Kidney tubule cell (primary cell): Measurements from ENCODE around the gene CTIF.
A peak's percentile ranks its signal among the peaks of the same experiment; 100 is the strongest.

ENCODE experiments used
- DNase-seq: peaks from one replicate; pipeline ENCODE4 v3.0.0-alpha.2; 2018; ENCODE audit warnings: low spot score

Gene CTIF

DNA sequence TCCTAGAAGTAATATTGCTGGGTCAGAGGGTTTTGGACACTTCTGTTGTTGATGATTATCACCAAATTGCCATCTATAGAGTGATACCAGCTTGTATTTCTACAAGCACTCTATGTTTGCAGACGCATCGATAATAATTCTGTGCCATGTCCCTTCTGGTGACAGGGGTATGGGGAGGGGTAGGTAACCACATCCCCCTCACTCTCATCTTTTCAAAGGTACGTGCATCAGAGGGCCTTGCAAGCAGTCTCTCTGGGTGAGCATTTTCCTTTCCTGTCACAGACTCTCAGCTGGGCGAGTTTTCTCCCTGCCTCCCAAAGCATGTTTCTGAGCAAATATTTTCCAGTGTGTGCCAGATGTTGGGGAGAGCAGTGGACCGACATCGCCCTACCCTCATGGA is 314.0 kb downstream of the CTIF start:
- no peak for DNase-seq

DNA sequence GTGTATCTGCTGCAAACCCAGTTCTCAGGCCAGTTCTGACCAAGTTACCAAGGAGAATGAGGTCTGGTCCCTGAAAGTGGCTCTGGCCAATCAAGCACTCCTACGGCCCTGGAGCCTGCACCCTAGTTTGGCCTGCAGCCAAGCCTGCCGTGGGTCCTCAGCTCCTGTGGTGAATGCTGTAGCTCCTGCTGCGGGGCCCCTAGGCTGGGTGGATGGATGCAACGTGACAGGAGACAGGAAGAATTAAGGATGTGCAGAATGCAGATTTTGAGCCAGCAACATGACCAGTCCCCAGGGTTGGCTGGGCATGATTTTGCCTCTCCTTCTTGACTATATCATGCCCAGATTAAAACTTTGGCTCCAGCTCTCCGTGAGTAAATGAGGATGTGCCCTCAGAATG is 314.8 kb downstream of the CTIF start:
- no peak for DNase-seq

DNA sequence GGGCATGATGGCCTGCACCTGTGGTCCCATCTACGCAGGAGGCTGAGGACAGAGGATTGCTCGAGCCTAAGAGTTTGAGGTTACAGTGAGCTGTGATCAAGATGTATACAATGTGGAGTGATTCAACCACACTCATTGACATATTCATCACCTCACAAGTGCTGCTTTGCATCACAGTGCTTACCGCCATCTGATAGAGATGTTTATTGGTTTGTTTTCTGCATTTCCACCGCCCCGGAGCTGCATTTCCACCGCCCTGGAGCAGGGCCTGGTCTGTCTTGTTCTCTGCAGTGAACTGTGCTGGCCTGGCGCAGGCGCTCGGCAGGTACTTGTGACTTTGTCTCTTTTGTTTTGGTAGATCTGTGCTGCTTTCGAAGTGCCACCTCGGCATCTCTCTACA is 315.9 kb downstream of the CTIF start:
- no peak for DNase-seq

DNA sequence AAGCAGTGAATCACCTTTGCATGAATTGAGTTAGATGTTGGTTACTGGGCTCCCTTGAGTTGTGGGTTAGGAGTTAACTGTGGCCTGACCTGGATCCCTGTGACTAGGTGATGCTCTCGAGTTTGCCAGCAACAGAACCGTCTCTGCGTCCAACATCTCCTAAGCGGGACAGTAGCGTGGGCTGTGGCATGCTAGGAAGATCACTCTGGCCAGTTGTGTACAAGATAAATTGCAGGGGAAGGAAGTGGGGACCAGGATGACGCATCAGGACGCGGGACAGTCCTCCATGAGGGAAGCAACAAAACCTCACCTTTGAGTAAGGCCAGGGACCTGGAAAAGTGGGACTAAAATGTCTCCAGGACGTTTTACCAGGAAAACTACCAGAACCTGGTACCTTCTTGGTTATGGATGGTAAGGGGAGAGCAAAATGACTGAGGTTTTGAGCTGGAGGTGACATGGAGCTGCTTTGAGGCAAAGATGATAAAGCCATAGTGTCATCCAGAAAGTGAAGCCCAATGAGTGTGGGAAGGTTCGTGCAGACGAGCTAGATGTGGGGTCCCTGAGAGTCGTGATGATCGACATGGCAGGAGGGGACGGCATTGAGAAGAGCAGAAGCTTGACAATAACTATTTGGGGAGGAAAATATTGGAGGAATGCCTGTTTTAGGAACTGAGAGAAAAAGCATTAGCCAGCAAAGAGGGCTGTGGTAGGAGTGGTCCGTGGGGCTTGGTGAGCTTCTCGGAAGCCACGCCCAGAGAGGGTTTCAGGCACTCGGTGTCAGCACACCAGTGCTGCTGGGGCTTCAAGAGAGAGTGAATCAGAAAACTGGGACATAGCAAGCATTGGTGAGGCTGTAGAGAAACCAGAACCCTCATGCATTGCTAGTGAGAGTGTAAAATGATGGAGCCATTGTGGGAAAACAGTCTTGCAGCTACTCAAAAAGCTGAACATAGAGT is 316.9 kb downstream of the CTIF start:
- no peak for DNase-seq

DNA sequence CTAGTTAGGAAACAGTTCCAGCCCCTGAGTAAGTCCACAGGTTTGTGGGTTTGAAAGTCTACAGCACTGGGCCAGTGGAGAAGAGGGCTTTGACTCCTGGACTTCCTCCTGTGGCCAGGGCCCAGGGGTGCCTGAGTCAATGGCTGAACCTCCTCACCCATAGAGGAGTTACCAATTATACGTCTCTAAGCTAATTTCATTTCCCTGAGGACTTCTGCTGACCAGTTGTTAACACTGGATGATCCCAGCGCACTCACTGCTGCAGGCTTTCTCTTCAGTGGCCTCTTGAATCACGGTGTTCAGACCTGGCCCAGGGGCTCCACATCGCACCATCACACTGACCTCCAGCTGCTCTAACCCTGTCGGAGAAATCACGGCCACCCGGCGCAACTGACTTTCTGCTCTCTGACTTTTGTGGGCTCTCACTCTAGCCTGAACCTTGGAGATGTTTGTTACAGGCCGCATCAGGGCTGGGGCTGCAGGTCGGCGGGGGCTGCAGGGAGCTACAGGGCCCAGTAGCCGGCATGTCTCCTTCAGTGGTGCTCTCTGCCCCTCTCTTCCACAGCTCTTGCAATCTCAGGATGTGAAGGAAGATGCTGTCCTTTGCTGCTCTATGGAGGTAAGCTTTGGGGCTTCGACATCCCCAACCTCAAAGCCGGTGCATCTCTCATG is 318.3 kb downstream of the CTIF start:
- DNase-seq = no peak

DNA sequence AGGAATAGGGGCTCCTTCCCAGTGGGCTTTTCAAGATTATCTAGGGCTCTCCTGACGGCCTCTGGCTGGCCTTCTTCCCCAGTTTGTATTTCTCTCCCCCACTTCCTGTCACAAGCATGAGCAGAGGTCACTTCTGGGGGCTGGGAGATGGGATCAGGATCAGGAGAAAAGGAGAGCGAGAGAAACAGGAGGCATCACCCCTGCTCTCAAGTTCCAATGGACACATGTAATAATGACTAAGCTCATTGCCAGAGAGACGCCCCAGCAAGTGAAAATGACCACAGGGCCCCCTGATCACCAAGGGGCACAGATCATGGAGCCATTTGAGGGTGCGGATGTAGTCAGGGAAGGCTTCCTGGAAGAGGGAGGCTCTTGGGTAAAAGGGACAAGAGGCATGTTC is 319.8 kb downstream of the CTIF start:
- no peak for DNase-seq

DNA sequence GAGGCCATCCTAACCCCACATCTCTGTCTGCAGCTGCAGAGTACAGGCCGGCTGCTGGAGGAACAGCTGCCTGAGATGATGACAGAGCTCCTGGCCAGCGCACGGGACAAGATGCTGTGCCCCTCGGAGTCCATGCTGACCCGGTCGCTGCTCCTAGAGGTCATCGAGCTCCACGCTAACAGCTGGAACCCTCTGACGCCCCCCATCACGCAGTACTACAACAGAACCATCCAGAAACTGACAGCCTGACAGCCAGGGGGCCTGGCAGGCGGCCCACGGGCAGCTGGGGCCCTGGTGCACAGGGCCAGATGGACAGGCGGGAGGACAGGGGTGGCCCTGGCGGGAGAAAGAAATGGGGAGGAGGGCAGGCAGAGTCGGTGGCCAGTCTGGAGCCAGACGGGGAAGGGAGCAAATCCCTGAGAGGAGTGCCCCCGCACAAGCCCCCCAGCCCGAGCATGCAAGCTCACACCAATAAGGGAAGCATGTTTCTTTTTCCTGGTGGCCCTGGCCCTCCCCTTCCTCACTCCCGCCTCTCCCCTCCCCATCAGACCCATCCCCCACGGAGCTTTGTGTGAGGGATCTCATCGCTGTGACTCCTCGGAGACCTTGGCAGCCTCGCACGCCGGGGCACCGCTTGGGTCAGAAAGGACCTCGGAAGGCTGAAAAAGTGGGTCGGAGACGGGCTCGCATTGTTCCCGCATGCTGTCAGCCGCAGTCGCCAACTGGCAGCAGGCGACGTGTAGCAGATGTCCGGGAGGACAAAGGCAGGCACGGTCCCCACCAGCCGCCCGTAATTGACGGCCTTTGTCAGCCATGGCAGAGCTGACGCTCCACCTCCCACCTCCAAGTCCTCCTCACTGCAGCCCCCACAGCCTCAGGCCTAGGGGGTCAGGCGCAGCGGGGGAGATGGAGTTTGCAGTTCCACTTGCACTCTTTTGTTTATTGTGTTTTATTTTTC is 320.8 kb downstream of the CTIF start:
- no peak for DNase-seq

DNA sequence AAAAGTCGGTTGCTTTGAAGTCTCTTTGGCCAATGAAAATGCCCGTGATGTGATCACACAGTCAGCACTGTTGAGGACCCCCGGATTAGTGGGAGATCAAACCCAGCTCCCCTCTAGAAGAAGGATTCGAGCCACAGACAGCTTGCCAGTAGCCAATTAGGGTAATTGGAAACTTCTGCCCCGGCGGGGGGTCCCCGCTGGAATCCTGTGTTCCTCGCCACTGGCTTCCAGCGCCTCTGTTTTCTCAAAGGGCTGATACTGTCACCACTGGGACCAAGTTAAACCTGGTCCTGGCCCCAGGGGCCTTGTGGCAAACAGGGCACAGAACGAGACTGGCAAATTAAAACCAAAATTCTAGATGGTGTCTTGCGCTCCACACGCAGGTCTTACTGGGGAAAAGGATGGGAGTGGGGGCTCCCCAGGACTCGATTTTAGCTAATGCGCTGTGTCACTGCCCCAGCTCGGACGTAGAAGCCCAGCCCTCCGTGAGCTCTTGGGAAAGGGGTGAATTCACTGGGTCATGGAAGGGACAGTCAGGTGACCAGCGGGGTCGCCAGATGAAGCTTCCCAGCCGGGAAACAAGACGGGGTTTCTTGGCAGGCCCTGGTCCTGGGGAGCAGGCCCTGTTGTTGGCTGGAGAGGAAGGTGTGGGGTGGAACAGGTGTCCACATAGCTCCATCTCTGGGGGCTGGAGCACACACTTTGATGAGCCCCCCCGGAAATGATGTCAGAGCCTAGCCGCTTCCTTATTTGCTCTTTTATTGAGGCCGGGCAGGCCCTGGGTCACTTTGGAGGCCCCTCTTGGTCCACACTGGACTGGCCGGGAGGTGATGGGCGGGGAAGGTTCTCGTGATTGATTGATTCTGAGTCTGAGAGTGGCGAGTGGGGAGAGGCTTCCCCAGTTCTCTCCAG is 321.7 kb downstream of the CTIF start:
- DNase-seq = no peak

DNA sequence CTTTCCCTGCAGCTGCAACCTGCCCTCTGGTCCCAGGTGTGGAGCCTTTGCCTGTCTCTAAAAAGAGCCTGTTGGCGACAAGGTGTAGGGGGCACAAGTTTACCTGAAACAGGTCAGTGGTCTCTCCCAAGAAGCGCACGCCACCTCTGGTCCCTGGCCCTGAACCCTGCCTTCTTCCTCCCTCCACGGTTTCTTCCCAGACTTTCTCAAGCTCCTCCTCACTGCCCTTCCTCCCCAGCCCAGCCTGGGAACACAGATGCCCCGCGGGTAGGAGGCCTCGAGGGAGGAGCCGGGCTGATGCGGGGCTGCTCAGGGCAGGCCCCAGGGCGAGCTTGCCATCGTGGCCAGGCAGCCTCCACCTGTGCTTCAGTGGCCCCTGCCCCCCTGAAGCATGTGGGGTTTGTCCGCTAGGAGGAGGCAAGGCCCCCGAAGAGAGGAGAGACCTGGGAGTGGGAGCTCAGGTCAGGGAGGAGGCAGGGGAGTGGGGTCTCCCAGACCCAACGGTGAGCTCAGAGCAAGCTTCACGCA is 322.4 kb downstream of the CTIF start:
- DNase-seq = no peak

DNA sequence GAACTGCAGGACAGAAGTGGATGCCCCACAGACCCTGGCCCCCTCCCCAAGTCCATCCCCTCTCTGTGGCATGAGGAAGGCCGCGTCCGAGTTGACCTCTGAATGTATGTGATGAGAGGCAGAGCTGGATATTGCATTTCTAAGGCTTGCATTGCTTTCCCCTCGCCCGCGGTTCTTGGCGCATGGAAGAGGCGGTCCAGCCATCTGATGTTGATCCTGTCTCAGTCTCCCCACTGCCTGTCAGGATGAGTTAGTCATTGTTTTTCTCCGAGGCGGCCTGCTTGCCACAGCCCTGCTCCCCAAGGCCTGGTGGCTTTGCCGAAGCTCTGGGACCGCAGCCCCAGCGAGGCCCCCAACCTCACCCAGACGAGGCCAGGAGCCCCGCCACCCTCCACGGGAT is 323.3 kb downstream of the CTIF start:
- DNase-seq = no peak

DNA sequence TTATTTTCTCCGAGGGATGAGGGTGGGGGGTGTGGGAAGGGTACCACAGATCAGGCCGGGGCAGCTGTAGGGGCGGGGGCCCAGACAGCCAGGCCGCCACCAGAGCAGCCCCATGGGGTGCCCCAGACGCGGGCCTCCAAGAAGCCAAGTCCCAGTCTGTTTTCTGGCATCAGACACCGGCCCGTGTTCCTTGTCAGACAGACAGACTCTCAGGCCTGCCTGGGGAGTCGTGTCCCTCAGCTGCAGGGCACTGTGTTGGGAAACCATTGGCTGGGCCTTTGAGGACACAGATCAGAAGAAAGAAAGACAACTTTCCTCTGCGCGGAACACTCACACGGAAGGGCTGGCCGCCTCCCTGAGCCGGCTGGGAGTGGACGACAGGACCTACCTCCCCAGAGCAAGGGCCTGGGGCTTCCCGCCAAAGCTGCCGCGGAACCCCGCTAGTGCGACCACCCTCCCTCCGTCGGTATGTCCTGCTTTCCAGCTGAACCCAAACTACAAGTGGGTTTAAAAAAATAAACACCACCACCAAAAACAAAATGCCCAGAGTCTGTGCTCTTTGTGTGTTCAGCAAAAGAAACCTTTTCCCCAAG is 323.9 kb downstream of the CTIF start:
- DNase-seq = no peak

DNA sequence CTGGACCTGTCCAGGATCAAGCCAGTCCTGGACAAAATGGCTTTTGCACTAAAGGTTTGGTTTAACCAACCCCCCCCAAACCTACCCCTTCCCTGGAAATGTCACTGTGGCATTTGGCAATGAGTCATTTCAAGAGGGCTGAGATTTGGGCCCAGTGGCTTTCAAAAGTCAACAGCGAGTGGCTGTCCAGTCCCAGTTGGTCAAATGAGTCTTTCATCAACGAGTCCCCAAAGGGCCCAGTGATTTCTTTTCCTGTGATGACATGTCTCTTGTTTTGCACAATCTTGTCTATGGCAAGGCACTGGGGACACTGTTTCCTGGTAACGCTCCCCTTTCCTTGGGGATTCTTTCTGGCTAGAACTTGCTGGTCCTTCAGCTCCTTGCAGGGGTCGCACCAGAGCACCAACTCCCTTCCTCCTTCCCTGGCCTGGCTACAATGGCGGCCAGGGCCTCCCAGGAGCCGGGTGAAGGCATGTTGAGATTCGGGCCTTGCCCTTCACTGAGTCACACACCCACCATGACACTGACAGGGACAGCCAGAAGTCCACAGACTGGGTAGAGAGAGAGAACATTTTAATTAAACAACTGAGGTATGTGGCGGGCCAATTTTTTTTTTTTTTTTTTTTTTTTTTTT is 324.7 kb downstream of the CTIF start:
- DNase-seq = no peak

DNA sequence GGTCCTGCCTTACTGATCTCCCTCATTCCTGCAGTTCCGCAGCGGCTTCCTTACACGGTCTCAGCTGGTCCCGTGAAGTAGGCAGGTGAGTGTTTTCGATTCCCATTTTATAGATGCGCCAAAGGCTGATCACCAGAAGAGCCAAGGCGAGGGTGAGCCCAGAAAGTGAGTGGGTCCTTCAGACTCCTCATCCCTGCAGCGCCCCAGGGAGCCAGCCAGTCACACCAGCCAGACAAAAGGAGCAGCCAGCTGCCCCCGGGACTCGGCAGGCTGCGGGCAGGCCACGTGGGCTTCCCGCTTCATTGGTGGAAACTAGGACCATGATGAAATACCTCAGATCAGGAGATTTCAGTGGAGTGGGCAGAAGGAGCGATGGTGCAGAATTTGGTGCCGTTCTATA is 326.0 kb downstream of the CTIF start:
- DNase-seq = no peak

DNA sequence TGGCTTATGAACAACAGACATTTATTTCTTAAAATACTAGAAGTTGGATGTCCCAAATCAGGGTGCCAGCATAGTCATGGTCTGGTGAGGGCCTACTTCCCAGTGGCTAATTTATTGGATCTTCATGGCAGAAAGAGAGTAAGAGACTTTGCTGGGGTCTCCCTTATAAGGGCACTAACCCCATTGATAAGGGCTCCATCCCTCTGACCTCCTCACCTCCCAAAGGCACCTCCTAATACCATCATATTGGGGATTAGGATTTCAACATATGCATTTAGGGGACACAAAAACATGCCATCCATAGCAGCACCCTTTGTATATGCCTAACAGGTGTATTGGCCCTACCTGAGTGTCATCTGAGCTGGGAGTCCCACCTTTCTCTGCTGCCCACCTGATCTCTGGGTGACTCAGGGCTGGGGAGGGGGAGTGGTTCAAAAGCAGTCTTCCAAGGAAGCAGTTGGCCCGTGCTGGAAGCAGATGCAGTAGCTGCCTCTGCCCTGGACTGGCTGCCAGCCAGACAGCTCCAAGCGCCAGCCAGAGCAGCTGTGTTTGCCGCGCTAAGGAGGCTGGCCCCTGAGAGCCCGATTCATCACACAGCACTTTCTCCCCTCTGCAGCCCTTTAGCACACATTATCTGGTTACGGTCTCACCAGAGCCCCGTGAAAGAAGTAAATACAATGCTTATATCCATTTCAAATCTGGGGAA is 327.4 kb downstream of the CTIF start:
- DNase-seq = peak; percentile 52

DNA sequence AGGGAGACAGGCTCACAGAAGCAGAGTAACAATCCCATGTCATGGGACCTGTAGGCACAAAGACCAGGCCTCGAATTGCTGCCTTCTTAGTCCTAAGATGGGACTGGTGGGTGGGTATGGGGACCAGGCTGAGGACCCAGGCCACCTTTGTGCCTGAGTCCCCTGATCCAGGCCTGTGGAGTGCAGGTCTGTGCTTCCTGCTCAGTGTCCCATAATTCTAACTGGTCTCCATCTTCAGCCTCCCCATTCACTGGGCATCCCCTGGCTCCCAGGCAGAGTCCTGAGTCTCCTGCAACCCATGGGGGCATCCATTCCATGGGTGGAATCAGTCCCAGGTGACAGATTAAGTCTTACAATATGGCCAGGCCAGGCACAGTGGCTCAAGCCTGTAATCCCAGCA is 328.0 kb downstream of the CTIF start:
- DNase-seq = no peak

DNA sequence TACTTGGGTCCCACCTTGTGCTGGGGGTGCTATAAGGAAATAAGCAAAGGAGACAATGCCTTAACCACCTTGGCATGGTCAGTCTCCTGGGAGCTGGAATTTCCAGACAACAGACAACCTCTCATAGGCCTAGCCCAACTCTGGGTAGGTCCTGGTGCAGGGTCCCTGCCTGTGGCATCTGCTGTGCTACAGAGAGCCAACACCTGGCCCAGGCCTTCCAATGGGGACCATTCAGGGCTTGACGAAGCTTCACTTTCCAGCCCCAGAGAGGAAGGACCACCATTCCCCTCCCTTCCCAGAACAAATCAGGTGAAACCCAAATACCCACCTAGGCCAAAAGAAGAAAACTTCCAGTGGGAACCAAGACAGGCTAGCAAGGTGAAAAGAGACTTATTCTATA is 329.1 kb downstream of the CTIF start:
- DNase-seq = no peak

DNA sequence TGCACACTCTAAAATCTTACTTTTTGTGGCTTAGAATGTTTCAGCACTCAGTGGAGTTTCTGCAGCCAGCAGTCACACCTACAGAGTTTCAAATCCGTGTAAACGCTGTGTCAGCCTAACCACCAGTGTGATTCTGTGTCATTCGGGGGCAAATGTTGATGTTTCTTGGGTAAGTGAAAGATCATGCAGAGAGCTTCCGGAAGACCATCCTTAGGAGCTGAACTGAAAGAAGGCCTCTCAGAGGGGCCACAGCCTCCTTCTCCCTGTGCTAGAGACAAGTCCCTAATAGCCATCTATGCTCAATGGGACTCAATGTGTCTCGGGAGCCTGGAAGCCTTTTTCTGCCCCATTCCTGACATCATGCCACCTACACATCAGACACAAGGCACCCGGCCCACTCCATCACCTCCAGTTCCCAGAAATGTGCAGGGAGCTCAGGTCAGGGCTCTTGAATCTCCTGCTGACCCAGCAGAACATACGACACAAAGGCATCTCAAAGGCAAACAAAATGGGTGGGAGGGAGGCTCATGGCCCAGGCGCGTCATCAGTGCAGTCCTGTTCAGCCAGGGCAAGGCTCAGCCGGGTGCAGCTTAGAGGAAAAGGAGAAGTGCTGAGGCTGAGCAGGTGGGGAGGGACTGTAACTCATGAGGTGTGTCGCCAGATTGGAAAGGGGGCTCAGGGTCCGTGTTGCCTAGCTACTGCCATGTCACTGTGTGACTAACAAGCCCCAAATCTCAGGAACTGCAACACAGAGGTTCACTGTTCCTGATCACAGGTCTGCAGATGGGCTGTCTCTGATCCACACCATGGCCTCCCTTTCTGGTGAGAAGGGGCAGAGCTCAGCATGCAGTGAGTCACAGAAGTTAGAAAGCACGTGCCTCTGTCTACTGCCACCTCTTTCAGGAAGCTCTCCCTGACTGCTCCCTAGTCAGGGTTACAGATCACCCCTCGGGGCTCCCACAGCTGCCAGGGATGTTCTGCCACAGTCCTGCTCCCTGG is 329.9 kb downstream of the CTIF start:
- peak; percentile 25 for DNase-seq

DNA sequence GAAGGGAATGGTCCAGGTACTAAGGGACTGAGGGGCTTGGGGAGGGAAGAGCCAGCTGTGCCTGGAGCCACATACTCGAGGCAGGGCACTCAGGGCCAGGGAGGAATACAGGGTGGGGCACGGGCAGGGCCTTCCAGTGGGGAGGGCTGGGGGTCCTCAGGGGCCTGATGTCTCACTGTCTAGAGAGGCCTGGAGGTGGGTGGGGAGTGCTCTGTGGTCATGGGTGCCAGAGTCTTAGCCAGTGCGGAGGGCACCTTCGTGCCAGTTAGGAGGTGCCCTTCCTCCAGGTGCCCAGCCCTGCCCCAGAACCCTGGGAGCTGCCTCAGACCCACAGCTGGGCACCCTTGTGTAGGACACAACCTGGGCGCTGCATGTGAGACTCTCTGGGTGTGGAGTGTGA is 330.8 kb downstream of the CTIF start:
- no peak for DNase-seq
